H1 (cell line): Measurements from ENCODE around the gene CSGALNACT2. TPM values are rescaled to one million over a fixed set of nuclear protein-coding genes. Genes with fewer than 3 reads are reported as not detected.

Source experiments
- CTCF ChIA-PET: fragments of 300-600 bp; sonication (Branson Sonifier 250); formaldehyde crosslinking; loops from one replicate; lab custom pipeline; 2021; ENCODE audit not compliant: partially characterized antibody; lab: Charles Lee
- POLR2A ChIA-PET: fragments of 300-600 bp; sonication (Branson Sonifier 250); formaldehyde crosslinking; loops from one replicate; lab custom pipeline; 2021; ENCODE audit warnings: inconsistent platforms; ENCODE audit not compliant: partially characterized antibody; lab: Charles Lee
- DNase-seq, 2 experiments: peaks; one replicate each; pipeline versions ENCODE4 v3.0.0 to v3.0.0-alpha.2; 2010 to 2022; ENCODE audit warnings: low spot score in 2 of 2, low read depth in 1 of 2, mixed read lengths in 1 of 2
- FAIRE-seq: peaks from 2 replicates; lab custom pipeline; 2011; peaks lifted over from hg19 to GRCh38; lab: Jason Lieb, UNC
- H2AFZ ChIP-seq: 2 replicates; pipeline ENCODE4 v1.8.1; 2012; ENCODE audit warnings: low read length, inconsistent platforms
- H2AK5ac ChIP-seq: 2 replicates; pipeline ENCODE4 v1.6.1; 2013; ENCODE audit warnings: low read depth, low read length
- H2BK120ac ChIP-seq: replicated peaks from 2 replicates; pipeline ENCODE3; 2013; ENCODE audit warnings: low read depth, low read length, inconsistent platforms
- H2BK12ac ChIP-seq: 2 replicates; pipeline ENCODE4 v1.6.1; 2013; ENCODE audit warnings: low read depth, low read length
- H2BK15ac ChIP-seq: 2 replicates; pipeline ENCODE4 v1.6.1; 2013; ENCODE audit warnings: low read length
- H2BK20ac ChIP-seq: 2 replicates; pipeline ENCODE4 v1.6.1; 2013; ENCODE audit warnings: low read length
- H2BK5ac ChIP-seq: 2 replicates; pipeline ENCODE4 v1.6.1; 2013; ENCODE audit warnings: low read depth, low read length
- H3K14ac ChIP-seq: 2 replicates; pipeline ENCODE4 v1.6.1; 2013; ENCODE audit warnings: inconsistent platforms; ENCODE audit not compliant: insufficient read length
- H3K18ac ChIP-seq: 2 replicates; pipeline ENCODE4 v1.6.1; 2013; ENCODE audit warnings: low read length; ENCODE audit errors: extremely low read depth
- H3K23ac ChIP-seq: 2 replicates; pipeline ENCODE4 v1.6.1; 2013; ENCODE audit warnings: inconsistent platforms; ENCODE audit not compliant: insufficient read length
- H3K23me2 ChIP-seq: 2 replicates; pipeline ENCODE4 v1.6.1; 2013; ENCODE audit warnings: low read depth, low read length
- H3K27ac ChIP-seq: 2 replicates; pipeline ENCODE4 v1.6.1; 2011; ENCODE audit warnings: low read depth, low read length, inconsistent platforms
- H3K27me3 ChIP-seq, 4 experiments: replicated peaks in 1 of 4; 1 replicate in 1 of 4; 2 replicates in 3 of 4; pipeline versions ENCODE4 v1.6.1 to v1.8.1; 2011 to 2013; ENCODE audit warnings: low read length in 3 of 4, mild to moderate bottlenecking in 3 of 4, inconsistent platforms in 2 of 4, mixed read lengths in 2 of 4, moderate library complexity in 1 of 4; ENCODE audit not compliant: control insufficient read depth in 3 of 4, insufficient read depth in 3 of 4; ENCODE audit errors: extremely low read depth in 1 of 4
- H3K36me3 ChIP-seq, 4 experiments: 2 replicates each; pipeline versions ENCODE4 v1.6.1 to v1.8.1; 2011 to 2013; ENCODE audit warnings: mild to moderate bottlenecking in 4 of 4, low read length in 3 of 4, moderate library complexity in 2 of 4, control low read depth in 1 of 4, inconsistent platforms in 1 of 4; ENCODE audit not compliant: insufficient read depth in 4 of 4, control insufficient read depth in 2 of 4
- H3K4ac ChIP-seq: replicated peaks from 2 replicates; pipeline ENCODE3; 2013; ENCODE audit warnings: low read length, low read depth, mixed read lengths, inconsistent platforms; ENCODE audit not compliant: insufficient read length
- H3K4me1 ChIP-seq, 4 experiments: replicated peaks in 1 of 4; 1 replicate in 1 of 4; 2 replicates in 3 of 4; pipeline versions ENCODE4 v1.6.1 to v1.8.1; 2011 to 2013; ENCODE audit warnings: low read length in 3 of 4, inconsistent platforms in 2 of 4, mixed read lengths in 1 of 4; ENCODE audit not compliant: insufficient read depth in 4 of 4, control insufficient read depth in 3 of 4
- H3K4me2 ChIP-seq, 2 experiments: 2 replicates each; pipeline versions ENCODE4 v1.6.1 to v1.8.1; 2011 to 2013; ENCODE audit warnings: low read depth in 2 of 2, low read length in 2 of 2, control low read depth in 1 of 2, inconsistent platforms in 1 of 2, mild to moderate bottlenecking in 1 of 2; ENCODE audit not compliant: insufficient read depth in 1 of 2
- H3K4me3 ChIP-seq, 4 experiments: fragments of 200-600, 300-600 bp in 1 of 4; sonication (generic), shearing (Covaris generic), sonication (Bioruptor Twin) in 1 of 4; 2 replicates each; pipeline versions ENCODE4 v1.5.1 to v1.8.1; 2011 to 2016; ENCODE audit warnings: low read length in 4 of 4, low read depth in 3 of 4, control low read depth in 2 of 4, inconsistent platforms in 2 of 4, mild to moderate bottlenecking in 2 of 4, mixed read lengths in 1 of 4, moderate library complexity in 1 of 4; ENCODE audit not compliant: insufficient read depth in 2 of 4; ENCODE audit errors: extremely low read depth in 1 of 4
- H3K56ac ChIP-seq: replicated peaks from 2 replicates; pipeline ENCODE3; 2013; ENCODE audit warnings: low read depth, mild to moderate bottlenecking, mixed read lengths, low read length, inconsistent platforms; ENCODE audit not compliant: insufficient read length
- H3K79me1 ChIP-seq: 2 replicates; pipeline ENCODE4 v1.6.1; 2013; ENCODE audit warnings: low read depth, low read length, control low read depth
- H3K79me2 ChIP-seq, 2 experiments: 2 replicates each; pipeline versions ENCODE4 v1.6.1 to v1.8.1; 2012 to 2013; ENCODE audit warnings: low read length in 2 of 2, mild to moderate bottlenecking in 2 of 2, inconsistent platforms in 1 of 2; ENCODE audit not compliant: insufficient read depth in 2 of 2, control insufficient read depth in 1 of 2
- H3K9ac ChIP-seq, 4 experiments: replicated peaks in 1 of 4; 1 replicate in 1 of 4; 2 replicates in 3 of 4; pipeline versions ENCODE4 v1.6.1 to v1.8.1; 2011 to 2013; ENCODE audit warnings: low read depth in 3 of 4, low read length in 3 of 4, control low read depth in 2 of 4, mild to moderate bottlenecking in 2 of 4, moderate library complexity in 2 of 4, inconsistent platforms in 1 of 4; ENCODE audit errors: extremely low read depth in 1 of 4
- H3K9me3 ChIP-seq, 2 experiments: 2 replicates each; pipeline versions ENCODE4 v1.6.1 to v1.8.1; 2012 to 2013; ENCODE audit warnings: mild to moderate bottlenecking in 2 of 2, moderate library complexity in 2 of 2, control low read depth in 1 of 2, inconsistent platforms in 1 of 2, low read depth in 1 of 2, low read length in 1 of 2, mixed read lengths in 1 of 2; ENCODE audit not compliant: insufficient read depth in 2 of 2
- H4K20me1 ChIP-seq, 2 experiments: replicated peaks in 1 of 2; 2 replicates each; pipeline versions ENCODE3 to v1.8.1; 2011 to 2013; ENCODE audit warnings: inconsistent platforms in 2 of 2, low read length in 2 of 2, mild to moderate bottlenecking in 1 of 2; ENCODE audit not compliant: insufficient read depth in 2 of 2, control insufficient read depth in 1 of 2
- H4K5ac ChIP-seq: 2 replicates; pipeline ENCODE4 v1.6.1; 2013; ENCODE audit warnings: low read length, low read depth, mixed read lengths, inconsistent platforms; ENCODE audit not compliant: insufficient read length
- H4K8ac ChIP-seq: 2 replicates; pipeline ENCODE4 v1.8.0; 2013; ENCODE audit warnings: mild to moderate bottlenecking, moderate library complexity, low read length, inconsistent platforms; ENCODE audit not compliant: insufficient read depth; ENCODE audit errors: extremely low read depth
- H4K91ac ChIP-seq: replicated peaks from 2 replicates; pipeline ENCODE3; 2013; ENCODE audit warnings: low read length, mixed read lengths, inconsistent platforms; ENCODE audit not compliant: insufficient read length
- CEBPB ChIP-seq: IDR thresholded peaks from 2 replicates; pipeline ENCODE4 v1.6.1; 2012; ENCODE audit warnings: low read depth, low read length
- CTBP2 ChIP-seq: IDR thresholded peaks from 2 replicates; pipeline ENCODE4 v1.7.0; 2011; ENCODE audit warnings: borderline replicate concordance, mild to moderate bottlenecking, moderate library complexity, mixed read lengths, low read length; ENCODE audit not compliant: insufficient read depth, insufficient read length
- E2F6 ChIP-seq: IDR thresholded peaks from 2 replicates; pipeline ENCODE4 v1.6.1; 2012; ENCODE audit warnings: inconsistent platforms
- EGR1 ChIP-seq: IDR thresholded peaks from 2 replicates; pipeline ENCODE4 v1.6.1; 2011; ENCODE audit warnings: low read depth, low read length, borderline replicate concordance
- GABPA ChIP-seq: IDR thresholded peaks from 2 replicates; pipeline ENCODE4 v1.6.1; 2011; ENCODE audit warnings: mild to moderate bottlenecking, low read length, moderate library complexity, borderline replicate concordance; ENCODE audit not compliant: insufficient read depth
- JUN ChIP-seq: IDR thresholded peaks from 2 replicates; pipeline ENCODE4 v1.6.1; 2011; ENCODE audit warnings: low read depth, mild to moderate bottlenecking, improper control_type of control experiment, low read length
- NRF1 ChIP-seq: IDR thresholded peaks from 2 replicates; pipeline ENCODE4 v1.6.1; 2011; ENCODE audit warnings: mild to moderate bottlenecking, low read depth, low read length, improper control_type of control experiment
- RAD21 ChIP-seq, 2 experiments: IDR thresholded peaks in 1 of 2; conservative IDR thresholded peaks in 1 of 2; 2 replicates each; pipeline ENCODE4 v1.6.1; 2011; ENCODE audit warnings: low read depth in 2 of 2, low read length in 2 of 2, improper control_type of control experiment in 1 of 2, inconsistent platforms in 1 of 2, mild to moderate bottlenecking in 1 of 2, moderate library complexity in 1 of 2
- SP2 ChIP-seq: IDR thresholded peaks from 2 replicates; pipeline ENCODE4 v1.6.1; 2012; ENCODE audit warnings: mild to moderate bottlenecking, low read length, inconsistent platforms
- TAF1 ChIP-seq: IDR thresholded peaks from 2 replicates; pipeline ENCODE4 v1.6.1; 2011; ENCODE audit warnings: mild to moderate bottlenecking, low read depth, low read length
- TBP ChIP-seq: IDR thresholded peaks from 2 replicates; pipeline ENCODE4 v1.6.1; 2011; ENCODE audit warnings: low read depth, low read length, improper control_type of control experiment
- TCF12 ChIP-seq: IDR thresholded peaks from 2 replicates; pipeline ENCODE4 v1.6.1; 2011; ENCODE audit warnings: low read depth, mild to moderate bottlenecking, low read length
- WGBS, 2 experiments: shearing (Covaris generic) in 1 of 2; methylation state at CpG; one replicate each; pipeline versions ENCODE4 v1.1.6 to v1.1.7; 2013 to 2015; ENCODE audit warnings: low lambda C conversion rate in 2 of 2, mixed read lengths in 2 of 2, inconsistent platforms in 1 of 2, low coverage in 1 of 2, missing lambda C conversion rate in 1 of 2; ENCODE audit not compliant: insufficient replicate concordance in 2 of 2, insufficient coverage in 1 of 2, insufficient read length in 1 of 2; ENCODE audit errors: extremely low coverage in 1 of 2, missing lambda C conversion rate in 1 of 2; 5-methylcytosine and 5-hydroxymethylcytosine counted together
- polyA plus RNA-seq, 7 experiments: library from polyadenylated mRNA; depleted of rRNA in 3 of 7; stranded (reverse) in 5 of 7; unstranded in 2 of 7; fragments of >200 nt in 5 of 7; fragments of 200-250 nt in 2 of 7; gene quantifications; 1 replicate in 5 of 7; 2 replicates in 1 of 7; 4 replicates in 1 of 7; pipeline versions ENCODE4 v1.2.1 to v1.2.3, GENCODE V29; 2011 to 2013; ENCODE audit warnings: missing spikeins in 2 of 7, mixed read lengths in 2 of 7
- total RNA-seq: library from RNA; stranded (reverse); fragmentation: NEBNext Ultra II Directional; extraction: Animal tissue kit (Norgen Biotek cat#: 25700); gene quantifications from 2 replicates; pipeline ENCODE4 v1.2.1, GENCODE V29; 2021

CSGALNACT2 gene
- total and polyA plus RNA-seq, 2 of the 8 experiments (the other 6 are each of a cell fraction or from before 2014, with no cell fraction given): 2.6 to 5.3 TPM

- Histone ChIP-seq H3K56ac (no peak overlapping the region), H3K14ac (no peak overlapping the region), H3K27ac (no peak overlapping the region), H3K18ac (no peak overlapping the region), H2AK5ac (no peak overlapping the region), H3K9me3 (no peaks in the 10 kb centered on the region; a peak in 1 of 4 replicates), H3K9ac (no peak overlapping the region), H2BK15ac (no peak overlapping the region), H3K4me2 (no peak overlapping the region), H4K8ac (no peak overlapping the region), H3K23me2 (no peaks in the 10 kb centered on the region), H4K5ac (no peak overlapping the region), H3K4ac (no peak overlapping the region), H3K79me1 (no peaks in the 10 kb centered on the region), H3K79me2 (no peaks in the 10 kb centered on the region), H2BK5ac (no peak overlapping the region), H4K20me1 (peaks cover 0 to 1% of the 10 kb centered on the region in 2 experiments), H3K4me3 (no peak overlapping the region), H4K91ac (no peak overlapping the region), H2BK12ac (no peak overlapping the region), H2AFZ (no peak overlapping the region), H2BK120ac (no peak overlapping the region), H3K27me3 (no peaks in the 10 kb centered on the region; a peak in 2 of 7 replicates), H3K36me3 (no peaks in the 10 kb centered on the region), H3K4me1 (peaks cover 0 to 4% (median 1%) of the 10 kb centered on the region in 4 experiments; a peak in 1 of 7 replicates), H2BK20ac (no peak overlapping the region), H3K23ac (no peak overlapping the region)
- DNase-seq: no peak
- no peak for TF ChIP-seq SP2
- TF ChIP-seq JUN: no peak
- TF ChIP-seq CTBP2: no peak
- no peak for TF ChIP-seq RAD21 (IDR thresholded peaks at IDR 0.05 in 1 of 2, conservative IDR thresholded peaks at IDR 0.05 in 1 of 2; ENCODE audit: low read depth in 2 of 2, low read length in 2 of 2)
- no peak for TF ChIP-seq TCF12
- TF ChIP-seq GABPA: no peak
- no peak for TF ChIP-seq TBP
- no peak for TF ChIP-seq CEBPB
- TF ChIP-seq TAF1: no peak
- TF ChIP-seq NRF1: no peak
- no peak for TF ChIP-seq E2F6
- TF ChIP-seq EGR1: no peak
- ChIA-PET CTCF (no interaction called here), POLR2A (interaction anchor here (1.2 kb wide), 1 partner anchor 276 kb away, joined by 7 read pairs; no protein-coding TSS in a partner anchor)
- FAIRE-seq: no peak
- WGBS, 2 experiments: 91% methylated on average over 6 of the region's 6 CpGs; no CpG with 5 or more reads in 1 of the 2 experiments
These were observed 6.3 kb upstream of the CSGALNACT2 start for GRCh38 chr10:43131906-43132305.
